Stimulated activated naive CD8-positive, alpha-beta T cell treated with anti-CD3 and anti-CD28 coated beads, Interleukin-15, Interleukin-2, amounts not matched to agents 100 U/mL and 50 U/mL, for 24 hours (primary cell): ENCODE data around the gene RFX4.

Source experiments
- ATAC-seq: fragments of 150-1000 bp; cut with Tn5 transposase; one replicate; pipeline ENCODE4 v1.10.0; 2021
- DNase-seq: peaks from one replicate; pipeline ENCODE4 v3.0.0; 2021

RFX4 gene

GRCh38 chr12:106733660-106734059 is 150.9 kb downstream of the RFX4 start:
- DNase-seq = no peak

GRCh38 chr12:106736051-106736957 is 153.5 kb downstream of the RFX4 start:
- DNase-seq (no peak), ATAC-seq (no peak)

More at GRCh38 chr12:106733660-106734059, 150.9 kb downstream of the RFX4 start:
- no peak for ATAC-seq

- ATAC-seq = no peak
Observed at GRCh38 chr12:106739318-106739717, 156.5 kb downstream of the RFX4 start.

GRCh38 chr12:106739815-106740530 is 157.2 kb downstream of the RFX4 start:
- DNase-seq (no peak), ATAC-seq (no peak)

More at GRCh38 chr12:106739318-106739717, 156.5 kb downstream of the RFX4 start:
- DNase-seq = no peak

GRCh38 chr12:106740818-106741217 is 158.0 kb downstream of the RFX4 start:
- ATAC-seq (no peak), DNase-seq (no peak)

GRCh38 chr12:106741247-106741646 is 158.4 kb downstream of the RFX4 start:
- no peak for ATAC-seq
- no peak for DNase-seq

- ATAC-seq = no peak
- no peak for DNase-seq
Observed at GRCh38 chr12:106743270-106743988, 160.6 kb downstream of the RFX4 start.

GRCh38 chr12:106744600-106744999 is 161.8 kb downstream of the RFX4 start:
- no peak for ATAC-seq
- DNase-seq = no peak

GRCh38 chr12:106745181-106745745 is 162.5 kb downstream of the RFX4 start:
- ATAC-seq (no peak), DNase-seq (no peak)

- peak; percentile 51 for ATAC-seq
- DNase-seq = no peak
Observed at GRCh38 chr12:106747973-106748436, 165.2 kb downstream of the RFX4 start.

GRCh38 chr12:106750524-106750923 is 167.7 kb downstream of the RFX4 start:
- ATAC-seq = no peak
- no peak for DNase-seq

GRCh38 chr12:106753526-106753925 is 170.7 kb downstream of the RFX4 start:
- DNase-seq (peak; percentile 55), ATAC-seq (peak; percentile 95)

GRCh38 chr12:106754331-106754730 is 171.5 kb downstream of the RFX4 start:
- DNase-seq (no peak), ATAC-seq (no peak)

- DNase-seq (no peak), ATAC-seq (no peak)
Observed at GRCh38 chr12:106757623-106758348, 175.0 kb downstream of the RFX4 start.

GRCh38 chr12:106758349-106759110 is 175.7 kb downstream of the RFX4 start:
- ATAC-seq = no peak
- DNase-seq = no peak

- DNase-seq (no peak), ATAC-seq (no peak)
Observed at GRCh38 chr12:106759526-106760183, 176.9 kb downstream of the RFX4 start.

GRCh38 chr12:106760184-106760531 is 177.4 kb downstream of the RFX4 start:
- DNase-seq (no peak), ATAC-seq (peak; percentile 61)

- DNase-seq (no peak), ATAC-seq (no peak)
Observed at GRCh38 chr12:106764220-106764619, 181.4 kb downstream of the RFX4 start.

GRCh38 chr12:106764738-106765137 is 181.9 kb downstream of the RFX4 start:
- ATAC-seq (no peak), DNase-seq (no peak)

- DNase-seq = no peak
- peak; percentile 14 for ATAC-seq
Observed at GRCh38 chr12:106766393-106766826, 183.6 kb downstream of the RFX4 start.
